Left cardiac atrium (tissue), 4 donors: ENCODE measurements around the gene NUP107. TPM values are rescaled to one million over a fixed set of nuclear protein-coding genes. Genes with fewer than 3 reads are reported as not detected.

ENCODE experiments used
- ATAC-seq, 2 donors: fragments of 200-7000 bp; cut with Tn5 transposase; one replicate each; pipeline ENCODE4 v1.9.1; 2020; ENCODE audit warnings: mild to moderate bottlenecking in 2 of 2, moderate library complexity in 2 of 2
- DNase-seq: peaks from one replicate; pipeline ENCODE4 v3.0.0-alpha.2; 2020
- intact Hi-C, 2 donors: fragments of 100-400 bp; cut with DNase I; formaldehyde crosslinking; loops; one replicate each; pipeline versions ENCODE4 v1.14.1 to v1.15.1; 2022 to 2023
- total RNA-seq, 2 donors: library from RNA; stranded (reverse); fragmentation: NEBNext Ultra II Directional; extraction: Animal tissue kit (Norgen Biotek cat#: 25700); gene quantifications; one replicate each; pipeline ENCODE4 v1.2.1, GENCODE V29; 2021
- donor health status: DM: no; HTN: yes; CAD: no.
- donor health status: DM: no; HTN: yes; CAD: no; lungs with severe emphysema.
- donor health status: DM: yes; HTN: yes; CAD: no.
- donor health status: Dilated cardiomyopathy.

NUP107 gene
- total RNA-seq, 2 donors from 2014 or later: 23.5 to 31.6 TPM

DNA sequence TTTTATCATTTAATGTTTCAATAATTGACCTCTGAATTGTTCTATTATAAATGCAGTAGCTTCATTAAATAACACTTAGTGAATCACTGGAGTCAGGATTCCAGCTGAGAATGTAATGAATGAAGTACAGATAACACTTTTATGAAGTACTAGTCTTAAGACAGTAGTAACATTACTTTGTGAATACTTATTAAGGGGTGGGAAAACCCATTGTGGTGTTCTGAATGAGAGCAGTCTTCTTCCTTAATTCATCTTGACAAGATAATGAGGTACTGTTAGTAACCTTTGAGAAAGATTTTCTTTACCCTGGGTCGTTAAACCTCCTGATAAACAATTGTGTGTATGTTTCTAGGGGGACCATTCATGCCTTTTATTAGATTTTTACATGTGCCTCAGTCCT is 12.7 kb downstream of the NUP107 start:
- ATAC-seq: no peak
- intact Hi-C loops: no loop called here
- DNase-seq: no peak

DNA sequence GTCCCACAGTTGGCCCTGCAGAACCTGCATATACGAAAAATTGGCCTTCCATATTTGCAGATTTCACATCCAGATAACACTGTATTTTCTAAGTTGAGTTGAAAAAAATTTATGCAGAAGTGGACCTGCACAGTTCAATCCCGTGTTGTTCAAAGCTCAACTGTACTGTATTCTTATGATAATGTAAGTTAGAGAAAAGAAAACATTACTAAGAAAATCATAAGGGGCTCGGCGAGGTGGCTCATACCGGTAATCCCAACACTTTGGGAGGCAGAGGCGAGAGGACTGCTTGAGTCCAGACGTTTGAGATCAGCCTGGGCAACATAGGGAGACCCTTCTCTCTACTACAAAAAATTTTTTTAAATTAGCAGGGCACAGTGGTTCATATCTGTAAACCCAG is 41.0 kb downstream of the NUP107 start:
- ATAC-seq (no peak), DNase-seq (no peak)
- intact Hi-C loops: no loop called here

DNA sequence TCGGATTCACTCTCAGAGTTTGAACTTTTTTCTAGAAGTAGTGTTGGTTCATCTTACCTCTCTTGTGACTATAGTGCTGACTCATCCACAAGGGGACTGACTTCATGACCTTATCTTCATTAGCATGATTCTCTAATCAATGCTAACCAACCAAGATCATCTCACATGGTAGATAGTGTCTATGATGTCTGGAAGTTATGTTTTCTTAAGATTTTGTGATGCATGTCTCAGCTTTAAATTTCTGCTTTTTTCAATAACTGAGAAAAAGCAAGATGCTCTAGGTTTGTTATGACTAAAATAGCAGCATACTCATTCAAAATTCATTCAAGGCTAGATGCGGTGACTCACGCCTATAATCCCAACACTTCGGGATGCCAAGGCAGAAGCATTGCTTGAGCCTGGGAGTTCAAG is 46.9 kb downstream of the NUP107 start:
- ATAC-seq: no peak
- intact Hi-C loops: no loop called here

DNA sequence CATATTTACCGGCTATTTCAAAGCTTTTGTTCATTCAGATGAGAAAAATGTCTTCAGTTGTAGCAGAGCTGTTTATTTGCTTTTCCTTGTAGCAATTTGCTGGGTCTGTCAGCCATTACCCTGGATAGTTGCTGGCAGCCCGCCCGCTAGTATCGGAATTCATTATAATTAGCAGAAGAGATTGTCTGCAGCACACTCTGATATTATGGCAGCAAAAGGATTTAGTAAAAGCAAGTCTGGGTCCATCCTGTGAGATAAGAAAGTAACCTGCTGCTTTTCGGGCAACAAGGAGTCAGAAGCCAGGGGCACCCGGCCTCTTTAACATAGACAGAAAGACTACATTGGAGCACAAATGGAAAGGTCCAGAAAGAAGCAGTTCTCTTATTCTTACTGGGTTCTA is 53.1 kb downstream of the NUP107 start:
- intact Hi-C loops: no loop called here

More for the DNA sequence above, 46.9 kb downstream of the NUP107 start:
- DNase-seq: no peak

DNA sequence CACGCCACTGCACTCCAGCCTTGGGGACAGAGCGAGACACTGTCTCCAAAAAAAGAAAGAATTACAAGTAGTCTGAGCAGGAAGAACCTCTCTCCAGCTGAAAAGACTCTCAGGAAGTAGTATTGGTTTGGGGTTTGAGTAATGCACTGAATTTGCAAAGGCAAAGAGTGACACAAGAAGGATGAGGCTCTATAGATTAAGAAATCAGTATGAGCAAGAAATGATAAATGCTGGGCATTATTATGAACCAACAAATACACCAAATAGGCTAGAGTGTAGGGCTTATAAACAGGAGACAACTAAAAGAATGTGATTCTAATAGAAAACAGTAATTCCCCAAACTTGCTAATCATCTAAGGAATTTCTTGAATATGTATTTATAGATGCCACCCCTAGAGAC is 56.6 kb downstream of the NUP107 start:
- DNase-seq (no peak), ATAC-seq (no peak)
- intact Hi-C loops: no loop called here

More for the DNA sequence above, 53.1 kb downstream of the NUP107 start:
- no peak for DNase-seq
- no peak for ATAC-seq

DNA sequence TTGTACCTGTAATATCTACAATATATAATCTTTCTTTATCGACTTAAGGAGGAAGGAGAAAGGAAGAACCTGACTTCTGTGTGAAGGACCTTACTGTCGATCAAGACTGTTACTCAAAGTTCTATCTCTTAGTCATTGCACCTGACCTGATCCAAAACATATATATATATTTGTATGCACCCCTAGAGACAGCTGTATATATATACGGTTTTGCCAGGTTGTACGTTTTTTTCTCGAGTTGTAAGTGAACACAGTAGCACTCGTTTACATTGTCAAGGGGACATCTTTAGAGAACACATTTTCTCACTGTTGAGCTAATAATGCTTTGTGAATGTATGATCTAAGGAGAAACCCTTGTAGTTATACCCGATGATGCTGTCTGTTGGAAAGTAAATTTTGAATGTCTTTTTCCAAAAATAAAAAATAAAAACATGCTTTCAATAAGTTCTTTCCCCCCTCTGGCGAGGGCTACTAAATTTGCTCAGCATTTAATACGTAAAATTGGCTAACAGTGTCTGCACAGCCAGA is 58.7 kb downstream of the NUP107 start:
- DNase-seq (no peak), ATAC-seq (no peak)
- intact Hi-C loops: loop anchor here in 1 of 2 donors (5.0 kb wide), 1 partner anchor 62 kb away; the partner anchor contains the start of gene MDM2

DNA sequence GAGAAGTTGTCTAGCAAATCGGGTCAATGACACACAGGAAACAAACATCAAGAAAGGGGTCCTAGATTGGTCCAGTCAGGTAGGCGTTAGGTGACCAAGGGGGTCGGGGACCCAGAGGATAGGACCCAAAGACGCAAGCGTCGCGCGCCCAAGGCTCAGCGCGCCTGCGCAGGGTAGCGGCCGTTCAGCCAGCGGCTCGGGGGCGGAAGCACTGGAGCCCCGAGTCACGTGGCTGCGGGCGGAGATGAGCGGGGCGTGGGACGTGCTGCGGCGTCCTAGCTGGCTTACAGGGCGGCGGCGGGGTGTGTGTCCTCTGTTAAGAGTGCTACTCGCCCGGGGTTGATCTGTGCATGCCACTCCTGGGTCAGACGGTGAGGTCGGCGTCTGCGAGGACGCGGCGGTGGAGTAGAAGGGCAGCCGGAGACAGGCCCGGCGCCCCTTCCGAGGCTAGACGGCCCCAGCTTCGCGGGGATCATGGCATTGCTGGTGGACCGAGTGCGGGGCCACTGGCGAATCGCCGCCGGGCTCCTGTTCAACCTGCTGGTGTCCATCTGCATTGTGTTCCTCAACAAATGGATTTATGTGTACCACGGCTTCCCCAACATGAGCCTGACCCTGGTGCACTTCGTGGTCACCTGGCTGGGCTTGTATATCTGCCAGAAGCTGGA is 59.3 kb downstream of the NUP107 start, which contains the start of gene SLC35E3:
SLC35E3 (plus strand) TSS at position 273 of the 668 bp plus-strand sequence; CDS start at position 475, 202 bp downstream.
- peak; percentile 96 for DNase-seq
- intact Hi-C loops: loop anchor here in 1 of 2 donors (5.0 kb wide), 1 partner anchor 61 kb away; the partner anchor contains the start of gene MDM2
- ATAC-seq: peak; percentile 100

DNA sequence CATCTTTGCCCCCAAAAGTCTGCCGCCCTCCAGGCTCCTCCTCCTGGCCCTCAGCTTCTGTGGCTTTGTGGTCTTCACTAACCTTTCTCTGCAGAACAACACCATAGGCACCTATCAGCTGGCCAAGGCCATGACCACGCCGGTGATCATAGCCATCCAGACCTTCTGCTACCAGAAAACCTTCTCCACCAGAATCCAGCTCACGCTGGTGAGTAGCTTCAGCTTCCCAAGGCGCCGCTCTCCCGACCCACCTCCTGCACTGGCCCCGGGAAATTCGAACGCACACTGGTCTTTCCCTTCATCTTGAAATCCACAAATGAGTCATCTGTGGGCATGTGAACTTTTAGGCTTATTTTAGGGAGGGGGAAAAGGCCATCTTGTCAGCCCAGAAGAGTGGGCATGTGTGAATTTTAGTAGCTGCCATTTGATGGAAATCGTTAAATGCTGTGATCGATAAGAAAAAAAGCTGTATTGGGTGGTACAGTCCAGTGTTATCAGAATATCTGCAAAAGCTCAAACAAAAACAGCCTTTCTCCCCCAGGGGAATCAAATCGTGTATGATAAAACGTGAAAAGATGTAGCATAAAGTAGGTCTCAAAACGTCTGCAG is 59.9 kb downstream of the NUP107 start:
- intact Hi-C loops: loop anchor here in 1 of 2 donors (5.0 kb wide), 1 partner anchor 61 kb away; the partner anchor contains the start of gene MDM2
- peak; percentile 70 for DNase-seq
- ATAC-seq: peak; percentile 54 to 80

DNA sequence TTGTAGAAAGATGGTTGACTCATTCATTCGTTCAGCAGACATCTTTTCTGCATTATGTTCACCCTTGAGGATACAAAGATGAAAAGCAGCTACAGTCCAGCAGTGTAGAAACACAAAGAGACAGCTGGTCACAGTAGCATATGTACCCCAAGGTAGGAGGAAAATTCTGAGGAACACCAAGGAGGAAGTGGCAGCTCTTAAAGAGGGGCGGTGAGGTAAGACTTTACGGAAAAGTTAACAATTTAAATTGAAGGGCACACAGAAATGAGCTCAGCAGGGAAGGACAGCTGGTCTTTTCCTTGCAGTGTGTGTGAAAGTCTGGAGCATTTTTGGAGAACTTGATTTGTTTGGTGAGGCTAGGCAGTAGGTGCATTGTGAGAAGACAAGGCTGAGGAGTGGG is 62.7 kb downstream of the NUP107 start:
- DNase-seq: no peak
- no peak for ATAC-seq
- intact Hi-C loops: loop anchor here in 1 of 2 donors (5.0 kb wide), 1 partner anchor 58 kb away; the partner anchor contains the start of gene MDM2

DNA sequence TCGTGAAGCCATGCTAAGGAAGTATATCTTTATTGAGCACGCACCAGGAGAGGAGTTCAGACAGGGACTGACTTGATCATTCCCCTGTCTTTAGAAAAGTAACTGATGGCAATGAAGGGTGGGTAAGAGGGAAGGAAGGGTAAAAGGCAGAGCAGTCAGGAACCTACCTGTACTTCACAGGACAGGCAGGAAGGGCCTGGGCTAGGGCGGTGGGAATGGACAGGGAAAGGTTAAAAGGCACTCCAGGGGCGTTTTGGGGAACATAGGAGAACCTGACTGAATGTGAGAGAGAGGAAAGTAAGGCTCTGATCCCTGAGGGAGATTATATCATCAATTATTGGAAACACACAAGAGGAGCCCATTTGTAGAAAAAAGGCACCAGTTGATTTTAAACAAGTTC is 63.1 kb downstream of the NUP107 start:
- intact Hi-C loops: loop anchor here in 1 of 2 donors (5.0 kb wide), 1 partner anchor 57 kb away; the partner anchor contains the start of gene MDM2
- no peak for DNase-seq
- ATAC-seq: no peak

DNA sequence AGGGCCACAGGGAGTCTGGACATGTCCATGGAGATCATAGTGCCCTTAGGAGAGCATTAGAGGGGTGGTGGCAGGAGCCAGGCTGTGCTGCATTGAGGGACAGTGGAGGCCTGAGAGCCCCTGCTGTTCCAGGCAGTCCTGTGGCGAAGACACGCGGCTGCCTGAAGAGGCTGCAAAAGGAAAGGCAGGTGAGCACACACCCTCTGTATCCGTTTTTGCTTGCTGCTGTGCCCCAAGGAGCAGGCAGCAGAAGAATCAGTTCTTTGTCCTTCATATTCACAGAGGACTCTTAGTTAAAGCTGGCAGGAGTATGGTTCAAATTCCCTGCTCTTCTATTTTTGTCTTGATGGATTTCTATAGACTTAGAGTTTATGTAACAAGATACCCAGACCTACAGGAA is 63.7 kb downstream of the NUP107 start:
- ATAC-seq (no peak), DNase-seq (no peak)
- intact Hi-C loops: no loop called here

DNA sequence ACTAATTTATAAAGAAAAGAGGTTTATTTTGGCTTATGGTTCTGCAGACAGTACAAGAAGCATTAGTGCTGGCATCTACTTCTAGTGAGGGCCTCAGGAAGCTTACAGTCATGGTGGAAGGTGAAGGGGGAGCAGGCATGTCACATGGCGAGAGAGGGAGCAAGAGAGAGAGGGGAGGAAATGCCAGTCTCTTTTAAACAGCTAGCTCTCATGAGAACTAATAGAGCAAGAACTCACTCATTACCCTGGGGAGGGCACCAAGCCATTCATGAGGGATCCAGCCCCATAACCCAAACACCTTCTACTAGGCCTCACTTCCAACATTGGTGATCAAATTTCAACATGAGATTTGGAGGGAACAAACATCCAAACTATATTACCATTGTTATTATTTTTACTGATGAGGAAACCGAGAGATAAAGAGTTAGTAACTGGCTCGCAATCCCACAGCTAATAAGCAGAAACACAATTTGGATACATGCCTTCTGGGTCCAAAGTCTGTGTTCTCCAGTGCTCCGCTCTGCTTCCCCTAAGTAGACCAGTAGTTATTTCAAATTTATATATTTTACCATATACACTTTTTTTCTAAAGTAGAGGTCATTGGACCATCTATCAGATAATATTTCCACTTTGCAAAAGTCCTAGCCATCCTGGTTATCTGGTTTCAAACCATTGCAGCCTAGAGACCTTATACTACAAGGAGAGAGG is 68.9 kb downstream of the NUP107 start:
- ATAC-seq (no peak), DNase-seq (no peak)
- intact Hi-C loops: no loop called here

DNA sequence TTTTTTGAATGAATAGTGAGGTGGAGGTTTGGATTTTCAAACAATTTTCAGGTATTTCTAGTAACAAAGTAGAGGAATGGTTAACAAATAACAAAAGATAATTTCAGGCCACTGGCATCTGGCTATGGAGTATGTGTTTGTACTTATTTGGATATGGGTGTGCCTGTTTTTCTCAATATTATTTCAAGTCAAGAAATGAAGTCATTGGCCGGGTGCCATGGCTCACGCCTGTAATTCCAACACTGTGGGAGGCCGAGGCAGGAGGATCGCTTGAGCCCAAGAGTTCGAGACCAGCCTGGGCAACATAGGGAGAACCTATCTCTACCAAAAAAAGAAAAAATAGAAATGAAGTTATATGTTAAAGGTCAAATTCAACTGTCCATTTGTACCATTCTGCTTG is 73.1 kb downstream of the NUP107 start:
- DNase-seq (no peak), ATAC-seq (no peak)
- intact Hi-C loops: no loop called here

DNA sequence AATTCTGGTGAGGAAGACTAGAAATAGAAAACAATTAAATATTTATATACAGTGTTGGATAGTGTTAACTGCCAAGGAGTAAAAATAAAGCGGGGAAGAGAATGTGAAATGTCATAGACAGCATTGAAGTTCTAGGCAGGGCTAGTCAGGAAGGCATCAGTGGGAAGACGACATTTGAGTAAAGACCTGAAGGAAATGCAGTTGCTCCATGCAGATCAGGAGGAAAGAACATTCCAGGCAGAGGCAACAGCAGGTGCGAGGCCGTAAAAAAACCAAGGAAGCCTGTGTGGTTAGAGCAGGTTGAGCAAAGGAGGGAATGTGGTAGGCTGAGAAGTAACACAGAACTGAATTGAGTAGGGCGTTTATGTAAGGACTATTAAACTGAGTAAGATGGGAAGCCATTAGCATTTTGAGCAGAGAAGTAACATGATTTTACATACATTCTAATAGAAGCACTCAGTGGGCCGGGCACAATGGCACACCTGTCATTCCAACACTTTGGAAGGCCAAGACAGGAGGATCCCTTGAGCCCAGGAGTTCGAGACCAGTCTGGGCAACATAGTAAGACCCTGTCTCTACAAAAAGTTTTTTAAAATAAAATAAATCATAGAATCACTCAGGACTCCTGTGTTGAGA is 74.1 kb downstream of the NUP107 start:
- intact Hi-C loops: no loop called here
- ATAC-seq: no peak
- no peak for DNase-seq

DNA sequence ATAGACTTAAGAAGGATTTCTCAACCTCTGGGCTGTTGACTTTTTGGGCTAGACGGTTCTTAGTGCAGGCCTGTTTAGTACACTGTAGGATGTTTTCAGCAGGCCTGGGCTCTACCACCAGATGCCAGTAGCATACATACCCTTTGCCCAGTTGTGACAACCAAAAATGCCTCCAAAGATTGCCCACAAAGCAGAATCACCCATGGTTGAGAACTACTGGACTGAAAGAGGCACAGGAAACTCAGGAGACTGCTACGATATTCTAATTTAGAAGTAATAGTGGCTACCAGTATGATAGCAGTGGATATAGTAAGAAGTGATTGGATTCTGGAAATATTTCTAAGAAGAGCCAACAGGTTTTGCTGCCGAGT is 74.6 kb downstream of the NUP107 start:
- intact Hi-C loops: no loop called here
- DNase-seq (no peak), ATAC-seq (no peak)

DNA sequence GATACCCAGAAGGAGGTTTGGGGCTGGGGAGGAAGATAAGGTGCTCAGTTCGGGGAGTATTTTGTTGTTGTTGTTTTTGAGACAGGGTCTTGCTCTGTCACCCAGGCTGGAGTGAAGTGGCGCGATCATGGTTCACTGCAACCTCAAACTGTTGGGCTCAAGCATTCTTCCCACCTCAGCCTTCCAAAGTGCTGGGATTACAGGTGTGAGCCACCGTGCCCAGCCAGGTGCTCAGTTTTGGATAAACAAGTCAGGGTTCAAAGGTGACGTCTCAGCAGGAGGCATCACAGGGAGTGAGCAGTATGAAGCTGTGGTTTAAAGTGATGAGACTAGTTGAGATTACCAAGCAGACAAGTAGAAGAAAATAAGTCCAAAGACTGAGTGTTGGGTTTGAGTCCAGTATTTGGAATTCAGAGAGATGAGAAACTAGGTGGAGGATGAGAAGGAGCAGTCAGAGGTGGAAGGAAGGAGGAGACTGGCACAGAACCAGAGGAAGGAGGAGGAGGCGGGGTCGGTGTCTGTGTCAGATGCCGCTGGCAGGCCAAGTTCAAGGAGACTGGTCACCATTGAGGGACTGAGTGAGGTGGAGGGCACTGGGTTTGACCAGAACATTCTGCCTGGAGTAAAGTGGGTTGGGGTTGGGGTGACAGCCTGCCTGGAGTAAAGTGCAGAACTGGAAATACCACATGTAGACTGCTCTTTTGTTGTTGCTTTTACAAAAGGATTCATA is 75.3 kb downstream of the NUP107 start:
- intact Hi-C loops: no loop called here
- ATAC-seq: no peak
- DNase-seq: no peak

DNA sequence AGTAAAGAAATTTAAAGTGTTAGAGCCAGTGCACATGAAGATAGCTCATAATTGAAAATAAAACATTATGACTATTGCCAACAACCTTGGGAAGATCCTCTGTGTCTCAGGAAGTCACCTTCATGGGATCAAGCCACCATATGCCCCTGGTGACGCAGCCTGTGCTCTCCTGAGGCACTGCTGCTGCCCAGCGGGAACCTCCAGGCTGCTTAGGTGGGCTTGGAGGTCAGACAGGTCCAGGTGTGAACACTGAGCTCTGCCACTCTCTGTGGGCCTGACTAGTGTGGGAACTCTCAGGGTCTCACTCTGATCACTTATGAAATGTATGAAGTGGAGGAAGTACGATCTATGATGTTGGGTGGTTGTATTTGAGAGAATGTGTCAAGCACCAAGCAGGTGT is 75.9 kb downstream of the NUP107 start:
- no peak for ATAC-seq
- intact Hi-C loops: no loop called here
- no peak for DNase-seq

DNA sequence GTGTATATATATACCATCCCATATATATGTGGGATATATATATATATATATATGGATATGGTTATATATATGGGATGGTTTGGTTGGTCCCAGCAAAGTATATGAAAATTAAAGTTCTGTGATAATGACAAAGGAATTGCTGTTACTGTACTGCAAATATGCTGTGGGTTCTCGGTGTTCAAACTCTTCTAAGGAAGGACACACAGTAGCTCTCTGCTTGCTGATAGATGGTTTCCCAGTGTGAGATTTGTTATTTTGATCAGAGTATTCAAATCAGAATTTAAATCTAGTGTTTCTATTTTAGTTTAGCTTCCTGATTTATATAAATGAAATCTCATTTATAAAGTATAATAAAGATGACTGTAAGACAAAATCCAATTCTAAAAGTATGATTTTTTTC is 78.9 kb downstream of the NUP107 start:
- ATAC-seq (no peak), DNase-seq (no peak)
- intact Hi-C loops: no loop called here

DNA sequence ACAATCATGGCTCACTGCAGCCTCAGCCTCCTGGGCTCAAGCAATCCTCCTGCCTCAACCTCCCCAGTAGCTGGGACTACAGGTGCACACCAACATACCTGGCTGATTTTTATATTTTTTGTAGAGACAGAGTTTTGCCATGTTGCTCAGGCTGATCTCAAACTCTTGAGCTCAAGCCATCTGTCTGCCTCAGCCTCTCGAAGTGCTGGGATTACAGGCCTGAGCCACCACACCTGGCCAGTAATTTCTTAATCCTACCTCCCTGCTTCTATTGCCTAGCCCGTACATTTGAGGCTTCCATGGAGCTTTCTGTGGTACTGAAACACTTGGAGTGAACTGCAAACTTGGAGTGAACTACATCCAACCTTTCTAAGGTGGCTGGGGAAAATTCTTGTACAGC is 79.9 kb downstream of the NUP107 start:
- intact Hi-C loops: no loop called here
- no peak for DNase-seq
- no peak for ATAC-seq
